H1 (cell line): ENCODE data around the gene OTUD5. TPM values are rescaled to one million over a fixed set of nuclear protein-coding genes. Genes with fewer than 3 reads are reported as not detected.
A peak's percentile ranks its signal among the peaks of the same experiment; 100 is the strongest.

ENCODE experiments used
- CTCF ChIA-PET: fragments of 300-600 bp; sonication (Branson Sonifier 250); formaldehyde crosslinking; loops from one replicate; lab custom pipeline; 2021; ENCODE audit not compliant: partially characterized antibody; lab: Charles Lee
- POLR2A ChIA-PET: fragments of 300-600 bp; sonication (Branson Sonifier 250); formaldehyde crosslinking; loops from one replicate; lab custom pipeline; 2021; ENCODE audit warnings: inconsistent platforms; ENCODE audit not compliant: partially characterized antibody; lab: Charles Lee
- DNase-seq, 2 experiments: peaks; one replicate each; pipeline versions ENCODE4 v3.0.0 to v3.0.0-alpha.2; 2010 to 2022; ENCODE audit warnings: low spot score in 2 of 2, low read depth in 1 of 2, mixed read lengths in 1 of 2
- FAIRE-seq: peaks from 2 replicates; lab custom pipeline; 2011; peaks lifted over from hg19 to GRCh38; lab: Jason Lieb, UNC
- H2AFZ ChIP-seq: 2 replicates; pipeline ENCODE4 v1.8.1; 2012; ENCODE audit warnings: low read length, inconsistent platforms
- H2AK5ac ChIP-seq: 2 replicates; pipeline ENCODE4 v1.6.1; 2013; ENCODE audit warnings: low read depth, low read length
- H2BK120ac ChIP-seq: replicated peaks from 2 replicates; pipeline ENCODE3; 2013; ENCODE audit warnings: low read depth, low read length, inconsistent platforms
- H2BK12ac ChIP-seq: 2 replicates; pipeline ENCODE4 v1.6.1; 2013; ENCODE audit warnings: low read depth, low read length
- H2BK15ac ChIP-seq: 2 replicates; pipeline ENCODE4 v1.6.1; 2013; ENCODE audit warnings: low read length
- H2BK20ac ChIP-seq: 2 replicates; pipeline ENCODE4 v1.6.1; 2013; ENCODE audit warnings: low read length
- H2BK5ac ChIP-seq: 2 replicates; pipeline ENCODE4 v1.6.1; 2013; ENCODE audit warnings: low read depth, low read length
- H3K14ac ChIP-seq: 2 replicates; pipeline ENCODE4 v1.6.1; 2013; ENCODE audit warnings: inconsistent platforms; ENCODE audit not compliant: insufficient read length
- H3K18ac ChIP-seq: 2 replicates; pipeline ENCODE4 v1.6.1; 2013; ENCODE audit warnings: low read length; ENCODE audit errors: extremely low read depth
- H3K23ac ChIP-seq: 2 replicates; pipeline ENCODE4 v1.6.1; 2013; ENCODE audit warnings: inconsistent platforms; ENCODE audit not compliant: insufficient read length
- H3K23me2 ChIP-seq: 2 replicates; pipeline ENCODE4 v1.6.1; 2013; ENCODE audit warnings: low read depth, low read length
- H3K27ac ChIP-seq: 2 replicates; pipeline ENCODE4 v1.6.1; 2011; ENCODE audit warnings: low read depth, low read length, inconsistent platforms
- H3K27me3 ChIP-seq, 4 experiments: replicated peaks in 1 of 4; 1 replicate in 1 of 4; 2 replicates in 3 of 4; pipeline versions ENCODE4 v1.6.1 to v1.8.1; 2011 to 2013; ENCODE audit warnings: low read length in 3 of 4, mild to moderate bottlenecking in 3 of 4, inconsistent platforms in 2 of 4, mixed read lengths in 2 of 4, moderate library complexity in 1 of 4; ENCODE audit not compliant: control insufficient read depth in 3 of 4, insufficient read depth in 3 of 4; ENCODE audit errors: extremely low read depth in 1 of 4
- H3K36me3 ChIP-seq, 4 experiments: 2 replicates each; pipeline versions ENCODE4 v1.6.1 to v1.8.1; 2011 to 2013; ENCODE audit warnings: mild to moderate bottlenecking in 4 of 4, low read length in 3 of 4, moderate library complexity in 2 of 4, control low read depth in 1 of 4, inconsistent platforms in 1 of 4; ENCODE audit not compliant: insufficient read depth in 4 of 4, control insufficient read depth in 2 of 4
- H3K4ac ChIP-seq: replicated peaks from 2 replicates; pipeline ENCODE3; 2013; ENCODE audit warnings: low read length, low read depth, mixed read lengths, inconsistent platforms; ENCODE audit not compliant: insufficient read length
- H3K4me1 ChIP-seq, 4 experiments: replicated peaks in 1 of 4; 1 replicate in 1 of 4; 2 replicates in 3 of 4; pipeline versions ENCODE4 v1.6.1 to v1.8.1; 2011 to 2013; ENCODE audit warnings: low read length in 3 of 4, inconsistent platforms in 2 of 4, mixed read lengths in 1 of 4; ENCODE audit not compliant: insufficient read depth in 4 of 4, control insufficient read depth in 3 of 4
- H3K4me2 ChIP-seq, 2 experiments: 2 replicates each; pipeline versions ENCODE4 v1.6.1 to v1.8.1; 2011 to 2013; ENCODE audit warnings: low read depth in 2 of 2, low read length in 2 of 2, control low read depth in 1 of 2, inconsistent platforms in 1 of 2, mild to moderate bottlenecking in 1 of 2; ENCODE audit not compliant: insufficient read depth in 1 of 2
- H3K4me3 ChIP-seq, 4 experiments: fragments of 200-600, 300-600 bp in 1 of 4; sonication (generic), shearing (Covaris generic), sonication (Bioruptor Twin) in 1 of 4; 2 replicates each; pipeline versions ENCODE4 v1.5.1 to v1.8.1; 2011 to 2016; ENCODE audit warnings: low read length in 4 of 4, low read depth in 3 of 4, control low read depth in 2 of 4, inconsistent platforms in 2 of 4, mild to moderate bottlenecking in 2 of 4, mixed read lengths in 1 of 4, moderate library complexity in 1 of 4; ENCODE audit not compliant: insufficient read depth in 2 of 4; ENCODE audit errors: extremely low read depth in 1 of 4
- H3K56ac ChIP-seq: replicated peaks from 2 replicates; pipeline ENCODE3; 2013; ENCODE audit warnings: low read depth, mild to moderate bottlenecking, mixed read lengths, low read length, inconsistent platforms; ENCODE audit not compliant: insufficient read length
- H3K79me1 ChIP-seq: 2 replicates; pipeline ENCODE4 v1.6.1; 2013; ENCODE audit warnings: low read depth, low read length, control low read depth
- H3K79me2 ChIP-seq, 2 experiments: 2 replicates each; pipeline versions ENCODE4 v1.6.1 to v1.8.1; 2012 to 2013; ENCODE audit warnings: low read length in 2 of 2, mild to moderate bottlenecking in 2 of 2, inconsistent platforms in 1 of 2; ENCODE audit not compliant: insufficient read depth in 2 of 2, control insufficient read depth in 1 of 2
- H3K9ac ChIP-seq, 4 experiments: replicated peaks in 1 of 4; 1 replicate in 1 of 4; 2 replicates in 3 of 4; pipeline versions ENCODE4 v1.6.1 to v1.8.1; 2011 to 2013; ENCODE audit warnings: low read depth in 3 of 4, low read length in 3 of 4, control low read depth in 2 of 4, mild to moderate bottlenecking in 2 of 4, moderate library complexity in 2 of 4, inconsistent platforms in 1 of 4; ENCODE audit errors: extremely low read depth in 1 of 4
- H3K9me3 ChIP-seq, 2 experiments: 2 replicates each; pipeline versions ENCODE4 v1.6.1 to v1.8.1; 2012 to 2013; ENCODE audit warnings: mild to moderate bottlenecking in 2 of 2, moderate library complexity in 2 of 2, control low read depth in 1 of 2, inconsistent platforms in 1 of 2, low read depth in 1 of 2, low read length in 1 of 2, mixed read lengths in 1 of 2; ENCODE audit not compliant: insufficient read depth in 2 of 2
- H4K20me1 ChIP-seq, 2 experiments: replicated peaks in 1 of 2; 2 replicates each; pipeline versions ENCODE3 to v1.8.1; 2011 to 2013; ENCODE audit warnings: inconsistent platforms in 2 of 2, low read length in 2 of 2, mild to moderate bottlenecking in 1 of 2; ENCODE audit not compliant: insufficient read depth in 2 of 2, control insufficient read depth in 1 of 2
- H4K5ac ChIP-seq: 2 replicates; pipeline ENCODE4 v1.6.1; 2013; ENCODE audit warnings: low read length, low read depth, mixed read lengths, inconsistent platforms; ENCODE audit not compliant: insufficient read length
- H4K8ac ChIP-seq: 2 replicates; pipeline ENCODE4 v1.8.0; 2013; ENCODE audit warnings: mild to moderate bottlenecking, moderate library complexity, low read length, inconsistent platforms; ENCODE audit not compliant: insufficient read depth; ENCODE audit errors: extremely low read depth
- H4K91ac ChIP-seq: replicated peaks from 2 replicates; pipeline ENCODE3; 2013; ENCODE audit warnings: low read length, mixed read lengths, inconsistent platforms; ENCODE audit not compliant: insufficient read length
- WGBS, 2 experiments: shearing (Covaris generic) in 1 of 2; methylation state at CpG; one replicate each; pipeline versions ENCODE4 v1.1.6 to v1.1.7; 2013 to 2015; ENCODE audit warnings: low lambda C conversion rate in 2 of 2, mixed read lengths in 2 of 2, inconsistent platforms in 1 of 2, low coverage in 1 of 2, missing lambda C conversion rate in 1 of 2; ENCODE audit not compliant: insufficient replicate concordance in 2 of 2, insufficient coverage in 1 of 2, insufficient read length in 1 of 2; ENCODE audit errors: extremely low coverage in 1 of 2, missing lambda C conversion rate in 1 of 2; 5-methylcytosine and 5-hydroxymethylcytosine counted together
- polyA plus RNA-seq, 7 experiments: library from polyadenylated mRNA; depleted of rRNA in 3 of 7; stranded (reverse) in 5 of 7; unstranded in 2 of 7; fragments of >200 nt in 5 of 7; fragments of 200-250 nt in 2 of 7; gene quantifications; 1 replicate in 5 of 7; 2 replicates in 1 of 7; 4 replicates in 1 of 7; pipeline versions ENCODE4 v1.2.1 to v1.2.3, GENCODE V29; 2011 to 2013; ENCODE audit warnings: missing spikeins in 2 of 7, mixed read lengths in 2 of 7
- total RNA-seq: library from RNA; stranded (reverse); fragmentation: NEBNext Ultra II Directional; extraction: Animal tissue kit (Norgen Biotek cat#: 25700); gene quantifications from 2 replicates; pipeline ENCODE4 v1.2.1, GENCODE V29; 2021

Gene OTUD5
- total and polyA plus RNA-seq, 2 of the 8 experiments (the other 6 are each of a cell fraction or from before 2014, with no cell fraction given), result 46.3 to 53.5 TPM

- Histone ChIP-seq H2AK5ac (no peak overlapping the region), H3K23me2 (peaks cover 5% of the 10 kb centered on the region; the same call in 1 of the 2 replicates), H3K36me3 (peaks cover 0 to 7% (median 3%) of the 10 kb centered on the region in 4 experiments; a peak in 2 of 8 replicates), H3K23ac (no peak overlapping the region), H4K8ac (no peak overlapping the region), H4K5ac (no peak overlapping the region), H2BK12ac (no peak overlapping the region), H3K4me2 (peak overlapping the region; percentile 43 to 69), H3K4me1 (0 out of 7 replicates have a peak, but pooled peaks cover 0 to 4% (median 0%) of the 10 kb centered on the region in 4 experiments), H3K27ac (no peak overlapping the region), H3K14ac (no peak overlapping the region), H2AFZ (no peak overlapping the region), H2BK15ac (no peak overlapping the region), H3K4me3 (peak overlapping the region; percentile 30 to 76 (median 46)), H3K56ac (no peak overlapping the region), H4K20me1 (peaks cover 0 to 2% of the 10 kb centered on the region in 2 experiments), H2BK20ac (no peak overlapping the region), H3K9me3 (no peaks in the 10 kb centered on the region), H2BK120ac (no peak overlapping the region), H3K18ac (no peak overlapping the region), H4K91ac (no peak overlapping the region), H2BK5ac (no peak overlapping the region), H3K4ac (no peak overlapping the region), H3K79me2 (peaks cover 0 to 4% of the 10 kb centered on the region in 2 experiments; a peak in 2 of 4 replicates), H3K27me3 (no peaks in the 10 kb centered on the region), H3K9ac (peak overlapping the region in 1 of 4 experiments; percentile 14; a peak in 1 of 7 replicates), H3K79me1 (no peaks in the 10 kb centered on the region; the same call in 1 of the 2 replicates)
- FAIRE-seq (no peak), DNase-seq (peak in 1 of 2 experiments; percentile 52)
- ChIA-PET POLR2A (interaction anchor here (0.6 to 2.9 kb wide), 11 partner anchors 12 to 249 kb away, joined by 3 to 15 read pairs (median 4); partner anchors contain the start of genes PIM2 and SLC35A2), CTCF (interaction anchor here (1.7 kb wide), 1 partner anchor 85 kb away, joined by 3 read pairs; no protein-coding TSS in a partner anchor)
- 6% methylated on average over 3 of the region's 35 CpGs; no CpG with 5 or more reads in 1 of the 2 experiments for WGBS, 2 experiments
Measured at GRCh38 chrX:48890934-48891401, 66.4 kb downstream of the OTUD5 start.
